ENCODE measurements around the gene PCSK4. TPM values are rescaled to one million over a fixed set of nuclear protein-coding genes. Genes with fewer than 3 reads are reported as not detected.

The PCSK4 gene
- polyA plus RNA-seq, 2 of the 4 experiments (the other 2 are of a cell fraction) = 0.76 to 2.1 TPM

DNA sequence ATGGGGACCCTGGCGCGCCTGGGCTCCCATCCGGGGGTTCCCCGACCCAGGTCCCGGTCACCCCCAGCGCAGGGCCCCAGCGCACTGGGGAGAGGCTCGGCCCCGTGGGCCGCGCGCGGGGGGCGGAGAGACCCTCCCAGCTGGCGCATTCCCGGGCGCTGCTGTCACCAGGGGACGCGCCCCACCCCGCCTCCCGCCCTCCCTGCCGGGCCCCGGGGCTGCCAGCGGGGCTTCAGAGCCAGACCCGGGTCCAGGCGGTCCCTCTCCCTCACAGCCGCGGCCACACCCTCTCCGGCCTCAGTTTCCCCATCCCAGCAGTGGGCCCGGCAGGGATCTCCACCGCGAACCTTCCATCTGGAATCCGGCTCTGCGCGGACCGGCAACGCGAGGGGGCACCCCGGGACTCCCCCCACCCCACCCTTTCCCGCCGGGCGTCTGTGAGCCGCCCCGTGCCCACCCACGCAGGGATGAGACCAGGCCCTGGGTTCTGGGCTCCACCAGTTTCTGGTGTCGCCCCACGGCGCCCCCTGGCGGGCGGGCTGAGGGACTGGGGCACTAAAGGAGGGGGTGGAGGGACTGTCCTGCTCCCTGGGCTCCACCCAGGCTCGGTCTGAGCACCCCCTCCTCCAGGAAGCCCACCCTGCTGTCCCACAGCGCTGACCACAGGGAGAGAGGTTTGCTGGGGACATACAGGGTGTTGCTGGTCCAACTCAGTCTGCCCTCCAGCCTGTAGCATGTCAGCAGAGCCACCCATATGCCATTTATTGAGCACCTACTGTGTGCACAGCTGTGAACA is 23.5 kb upstream of the PCSK4 start:
- FAIRE-seq = no peak
- peak overlapping the region; percentile 82 to 95 for H3K27ac ChIP-seq
- CTCF ChIA-PET = interaction anchor here (0.6 to 1.2 kb wide), 3 partner anchors 14 to 59 kb away, joined by 3 to 6 read pairs (median 3); no protein-coding TSS in a partner anchor

More for the DNA sequence above, 23.5 kb upstream of the PCSK4 start:
- Histone ChIP-seq H3K4me3 (peak overlapping the region; percentile 61), H3K9me3 (no peaks in the 10 kb centered on the region), H3K4me1 (no peaks in the 10 kb centered on the region), H3K4me2 (peak overlapping the region; percentile 98)
- ATAC-seq (peak; percentile 78 to 83), DNase-seq (ENCODE audit: low read depth in 1 of 2, low spot score in 1 of 2) (peak; percentile 39 to 59)
- WGBS (ENCODE audit: missing lambda C conversion rate) = 2% methylated on average over 12 of the region's 52 CpGs
- TF ChIP-seq BHLHE40 (IDR thresholded peaks at IDR 0.05; ENCODE audit: low read depth, low read length) (no peak), KDM1A (IDR thresholded peaks at IDR 0.05; ENCODE audit: low read depth) (no peak), POLR2AphosphoS2 (conservative IDR thresholded peaks at IDR 0.05; ENCODE audit: low read length) (no peak), CHD4 (IDR thresholded peaks at IDR 0.05; ENCODE audit: borderline replicate concordance) (no peak), MAFK (IDR thresholded peaks at IDR 0.05; ENCODE audit: partially characterized antibody) (no peak), CTCF (IDR thresholded peaks at IDR 0.05) (peak; percentile 70), RFX5 (IDR thresholded peaks at IDR 0.05) (no peak), FOXS1 (CRISPR knock-in tag; IDR thresholded peaks at IDR 0.05) (no peak), CBX8 (IDR thresholded peaks at IDR 0.05) (no peak), MYC (IDR thresholded peaks at IDR 0.05; ENCODE audit: borderline replicate concordance, low read length) (no peak), ESRRA (IDR thresholded peaks at IDR 0.05; ENCODE audit: borderline replicate concordance, low read length) (no peak), SMC3 (IDR thresholded peaks at IDR 0.05) (peak; percentile 33; the same call in 2 of the 3 replicates), HOXB5 (CRISPR knock-in tag; IDR thresholded peaks at IDR 0.05) (no peak), TP53 (CRISPR knock-in tag; IDR thresholded peaks at IDR 0.05) (no peak), RARB (CRISPR knock-in tag; IDR thresholded peaks at IDR 0.05) (no peak), CHD2 (IDR thresholded peaks at IDR 0.05; ENCODE audit: low read length, partially characterized antibody) (no peak), ZFP36 (IDR thresholded peaks at IDR 0.05; ENCODE audit: borderline replicate concordance, partially characterized antibody) (peak; percentile 94), FOSB (CRISPR knock-in tag; IDR thresholded peaks at IDR 0.05) (no peak), E2F6 (IDR thresholded peaks at IDR 0.05; ENCODE audit: borderline replicate concordance, low read depth) (no peak), RAD21 (conservative IDR thresholded peaks at IDR 0.05 in 1 of 2, IDR thresholded peaks at IDR 0.05 in 1 of 2) (peak; percentile 31 to 33; a peak in 4 of 5 replicates), ATOH8 (CRISPR knock-in tag; IDR thresholded peaks at IDR 0.05; ENCODE audit: low read depth) (no peak), ZSCAN20 (CRISPR knock-in tag; IDR thresholded peaks at IDR 0.05) (no peak), TFCP2L1 (CRISPR knock-in tag; IDR thresholded peaks at IDR 0.05) (no peak), FOSL2 (IDR thresholded peaks at IDR 0.05) (no peak), FOSL2 (CRISPR knock-in tag; IDR thresholded peaks at IDR 0.05) (no peak), NFE2L2 (conservative IDR thresholded peaks at IDR 0.05; ENCODE audit: low read length) (no peak), CBX2 (IDR thresholded peaks at IDR 0.05; ENCODE audit: borderline replicate concordance, low read depth) (no peak), PHF8 (IDR thresholded peaks at IDR 0.05; ENCODE audit: borderline replicate concordance, low read depth) (no peak), CEBPB (IDR thresholded peaks at IDR 0.05) (no peak), HOXB13 (CRISPR knock-in tag; IDR thresholded peaks at IDR 0.05; ENCODE audit: low read depth) (no peak), MAZ (IDR thresholded peaks at IDR 0.05; ENCODE audit: borderline replicate concordance, low read depth, low read length) (no peak), RCOR1 (IDR thresholded peaks at IDR 0.05; ENCODE audit: low read depth, low read length) (no peak)
- TF ChIP-seq, protein P1, sequence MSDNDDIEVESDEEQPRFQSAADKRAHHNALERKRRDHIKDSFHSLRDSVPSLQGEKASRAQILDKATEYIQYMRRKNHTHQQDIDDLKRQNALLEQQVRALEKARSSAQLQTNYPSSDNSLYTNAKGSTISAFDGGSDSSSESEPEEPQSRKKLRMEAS (IDR thresholded peaks at IDR 0.05) = no peak
- POLR2A ChIA-PET = interaction anchor here (0.6 kb wide), 1 partner anchor 60 kb away, joined by 3 read pairs; no protein-coding TSS in a partner anchor

All from A549 (cell line).